Mucosa of stomach (tissue), 1 donor: ENCODE data around the gene NECAB2.

Source experiments
- H3K27me3 ChIP-seq: one replicate; pipeline ENCODE4 v1.7.0; 2013; ENCODE audit warnings: mild to moderate bottlenecking, low read length; ENCODE audit not compliant: control insufficient read depth, insufficient read depth
- H3K36me3 ChIP-seq: one replicate; pipeline ENCODE4 v1.7.0; 2013; ENCODE audit warnings: low read length; ENCODE audit not compliant: control insufficient read depth, insufficient read depth
- H3K4me1 ChIP-seq: one replicate; pipeline ENCODE4 v1.7.0; 2013; ENCODE audit warnings: mild to moderate bottlenecking, low read length; ENCODE audit not compliant: control insufficient read depth, insufficient read depth
- H3K4me3 ChIP-seq: one replicate; pipeline ENCODE4 v1.7.0; 2013; ENCODE audit warnings: low read length
- H3K9ac ChIP-seq: one replicate; pipeline ENCODE4 v1.7.0; 2013; ENCODE audit warnings: mild to moderate bottlenecking, low read length, moderate library complexity
- H3K9me3 ChIP-seq: one replicate; pipeline ENCODE4 v1.7.0; 2013; ENCODE audit warnings: mild to moderate bottlenecking, low read length, moderate library complexity; ENCODE audit not compliant: control insufficient read depth
- donor health status: Pancreatic carcinoma.

NECAB2 gene

GRCh38 chr16:83996481-83997252 lies 28.6 kb downstream of the NECAB2 start:
- Histone ChIP-seq H3K9me3 (no peaks in the 10 kb centered on the region), H3K36me3 (no peaks in the 10 kb centered on the region), H3K4me1 (no peaks in the 10 kb centered on the region), H3K9ac (no peak overlapping the region), H3K4me3 (no peak overlapping the region), H3K27me3 (peaks cover 6% of the 10 kb centered on the region)

DNA sequence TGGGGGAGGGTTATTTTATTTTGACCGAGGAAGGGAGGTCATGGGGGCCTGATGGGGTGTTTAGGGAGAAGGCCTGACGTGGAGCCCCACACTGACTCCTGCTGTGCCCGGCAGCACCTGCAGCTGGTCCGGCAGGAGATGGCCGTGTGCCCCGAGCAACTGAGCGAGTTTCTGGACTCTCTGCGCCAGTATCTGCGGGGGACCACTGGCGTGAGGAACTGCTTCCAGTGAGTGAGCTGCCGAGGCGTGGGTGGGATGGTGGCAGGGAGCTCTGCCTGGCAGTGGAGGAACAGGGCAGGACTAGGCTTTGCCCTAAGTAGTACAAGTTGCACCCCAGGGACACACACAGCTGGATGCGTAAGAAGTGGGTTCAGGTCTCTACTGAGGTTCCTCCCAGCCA lies 30.0 kb downstream of the NECAB2 start:
- Histone ChIP-seq H3K4me3 (no peak overlapping the region), H3K4me1 (no peaks in the 10 kb centered on the region), H3K9ac (no peak overlapping the region), H3K36me3 (no peaks in the 10 kb centered on the region), H3K9me3 (no peaks in the 10 kb centered on the region), H3K27me3 (peaks cover 6% of the 10 kb centered on the region)

GRCh38 chr16:84000989-84001642 lies 33.1 kb downstream of the NECAB2 start:
- Histone ChIP-seq H3K9me3 (no peaks in the 10 kb centered on the region), H3K4me3 (no peak overlapping the region), H3K9ac (no peak overlapping the region), H3K27me3 (peaks cover 3% of the 10 kb centered on the region), H3K36me3 (no peaks in the 10 kb centered on the region), H3K4me1 (no peaks in the 10 kb centered on the region)

DNA sequence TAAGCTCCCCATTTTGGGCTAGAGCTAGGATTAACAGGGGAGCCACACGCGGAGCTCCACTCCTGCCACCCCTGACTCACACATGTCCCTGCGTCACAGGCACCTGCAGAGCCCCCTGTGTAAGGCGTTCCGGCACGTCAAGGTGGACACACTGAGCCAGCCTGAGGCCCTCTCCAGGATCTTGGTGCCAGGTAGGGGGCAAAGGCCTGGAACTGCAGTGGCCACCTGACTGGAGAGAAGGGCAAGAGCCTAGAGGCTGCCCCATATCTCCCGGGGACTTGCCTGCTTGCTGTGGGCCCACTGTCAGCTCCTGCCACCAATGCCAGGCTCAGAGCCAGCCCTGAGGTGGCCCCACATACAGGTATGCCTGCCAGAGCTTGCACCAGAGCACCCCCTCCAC lies 33.7 kb downstream of the NECAB2 start:
- H3K4me1 ChIP-seq: no peaks in the 10 kb centered on the region
- no peaks in the 10 kb centered on the region for H3K9me3 ChIP-seq
- H3K9ac ChIP-seq: no peak overlapping the region
- no peak overlapping the region for H3K4me3 ChIP-seq
- no peaks in the 10 kb centered on the region for H3K36me3 ChIP-seq
- peaks cover 3% of the 10 kb centered on the region for H3K27me3 ChIP-seq

DNA sequence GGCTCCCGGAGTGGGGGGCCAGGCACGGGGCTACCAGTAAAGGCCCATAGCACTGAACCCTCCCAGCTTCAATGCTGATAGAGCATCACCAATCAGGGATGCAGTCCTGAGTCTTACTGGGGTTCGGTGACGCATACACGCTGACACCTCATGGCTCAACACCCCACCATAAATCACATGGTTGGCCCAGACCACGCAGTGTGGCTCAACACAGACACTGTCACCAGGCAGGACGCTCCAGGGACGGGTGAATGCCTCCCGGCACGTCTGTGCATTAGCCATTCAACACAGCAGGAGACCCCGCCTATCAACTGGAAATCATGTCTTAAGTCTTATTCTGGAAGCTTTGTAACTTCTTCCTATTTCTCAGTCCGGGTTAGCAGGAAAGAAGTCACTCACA lies 35.0 kb downstream of the NECAB2 start:
- no peak overlapping the region for H3K4me3 ChIP-seq
- peaks cover 3% of the 10 kb centered on the region for H3K27me3 ChIP-seq
- no peaks in the 10 kb centered on the region for H3K36me3 ChIP-seq
- H3K9me3 ChIP-seq: no peaks in the 10 kb centered on the region
- H3K9ac ChIP-seq: no peak overlapping the region
- no peaks in the 10 kb centered on the region for H3K4me1 ChIP-seq

- Histone ChIP-seq H3K9ac (no peak overlapping the region), H3K4me1 (no peaks in the 10 kb centered on the region), H3K36me3 (no peaks in the 10 kb centered on the region), H3K9me3 (no peaks in the 10 kb centered on the region), H3K4me3 (no peak overlapping the region), H3K27me3 (no peaks in the 10 kb centered on the region)
Measured at GRCh38 chr16:84004442-84004841, 36.4 kb downstream of the NECAB2 start.

DNA sequence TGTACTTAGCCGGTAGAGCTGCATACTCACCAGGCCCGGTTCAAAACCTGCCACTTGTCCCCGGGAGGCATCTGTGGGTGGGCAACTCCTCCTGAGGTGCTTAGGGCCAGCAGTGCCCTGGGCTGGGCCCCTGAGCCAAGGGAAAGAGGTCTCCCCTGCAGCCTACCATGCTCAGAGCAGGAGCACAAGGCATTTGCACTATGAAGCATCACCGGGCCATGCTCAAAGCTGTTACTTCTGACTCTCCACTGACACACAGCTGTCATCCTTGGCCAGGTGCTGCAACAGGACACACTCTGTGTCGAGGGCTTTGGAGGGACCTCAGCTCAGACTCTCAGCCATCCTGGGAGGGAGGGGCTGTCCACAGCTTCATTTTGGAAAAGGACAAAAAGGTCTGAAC lies 37.3 kb downstream of the NECAB2 start:
- no peaks in the 10 kb centered on the region for H3K27me3 ChIP-seq
- no peaks in the 10 kb centered on the region for H3K4me1 ChIP-seq
- H3K4me3 ChIP-seq: no peak overlapping the region
- no peaks in the 10 kb centered on the region for H3K36me3 ChIP-seq
- no peaks in the 10 kb centered on the region for H3K9me3 ChIP-seq
- H3K9ac ChIP-seq: no peak overlapping the region

GRCh38 chr16:84007520-84007919 lies 39.5 kb downstream of the NECAB2 start:
- H3K36me3 ChIP-seq: no peaks in the 10 kb centered on the region
- H3K4me1 ChIP-seq: no peaks in the 10 kb centered on the region
- no peaks in the 10 kb centered on the region for H3K27me3 ChIP-seq
- H3K9ac ChIP-seq: no peak overlapping the region
- no peak overlapping the region for H3K4me3 ChIP-seq
- H3K9me3 ChIP-seq: no peaks in the 10 kb centered on the region

DNA sequence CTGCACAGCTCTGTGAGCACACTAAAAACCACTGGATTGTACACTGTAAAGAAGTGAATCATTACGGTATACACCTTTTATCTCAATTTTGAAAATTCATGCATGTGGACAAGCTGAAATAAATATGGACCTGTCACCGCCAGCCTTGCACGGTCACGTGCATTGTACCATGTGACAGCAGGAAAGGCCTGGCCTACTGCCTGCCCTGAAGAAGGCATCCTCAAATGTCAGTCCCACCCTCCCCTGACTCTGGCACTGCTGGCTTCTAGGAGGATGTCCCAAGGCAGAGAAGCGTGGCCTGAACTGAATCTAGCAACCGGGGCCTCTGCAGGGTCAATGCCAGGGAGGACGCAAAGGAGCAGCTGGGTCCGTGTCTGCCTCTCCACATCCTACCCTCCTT lies 39.9 kb downstream of the NECAB2 start:
- H3K4me3 ChIP-seq: no peak overlapping the region
- H3K27me3 ChIP-seq: no peaks in the 10 kb centered on the region
- no peak overlapping the region for H3K9ac ChIP-seq
- H3K4me1 ChIP-seq: no peaks in the 10 kb centered on the region
- no peaks in the 10 kb centered on the region for H3K36me3 ChIP-seq
- H3K9me3 ChIP-seq: no peaks in the 10 kb centered on the region

DNA sequence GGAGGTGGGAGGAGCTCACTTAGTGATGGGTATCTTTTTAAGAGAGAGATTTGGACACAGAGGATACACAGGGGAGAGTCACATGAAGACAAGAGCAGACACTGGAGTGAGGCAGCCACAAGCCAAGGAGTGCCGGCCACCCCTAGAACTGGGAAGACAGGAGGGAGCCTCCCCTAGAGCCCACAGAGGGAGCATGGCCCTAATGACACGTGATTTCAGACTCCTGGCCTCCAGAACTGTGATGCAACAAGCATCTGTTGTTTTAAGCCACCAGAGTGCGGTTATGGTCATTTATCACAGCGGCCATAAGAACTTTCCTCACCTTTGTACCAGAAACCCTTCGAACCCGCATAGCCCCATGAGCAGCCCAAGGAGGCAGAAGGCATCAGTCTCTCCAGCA lies 41.2 kb downstream of the NECAB2 start:
- H3K9me3 ChIP-seq: no peaks in the 10 kb centered on the region
- no peak overlapping the region for H3K4me3 ChIP-seq
- H3K9ac ChIP-seq: no peak overlapping the region
- H3K4me1 ChIP-seq: no peaks in the 10 kb centered on the region
- H3K36me3 ChIP-seq: no peaks in the 10 kb centered on the region
- no peaks in the 10 kb centered on the region for H3K27me3 ChIP-seq

DNA sequence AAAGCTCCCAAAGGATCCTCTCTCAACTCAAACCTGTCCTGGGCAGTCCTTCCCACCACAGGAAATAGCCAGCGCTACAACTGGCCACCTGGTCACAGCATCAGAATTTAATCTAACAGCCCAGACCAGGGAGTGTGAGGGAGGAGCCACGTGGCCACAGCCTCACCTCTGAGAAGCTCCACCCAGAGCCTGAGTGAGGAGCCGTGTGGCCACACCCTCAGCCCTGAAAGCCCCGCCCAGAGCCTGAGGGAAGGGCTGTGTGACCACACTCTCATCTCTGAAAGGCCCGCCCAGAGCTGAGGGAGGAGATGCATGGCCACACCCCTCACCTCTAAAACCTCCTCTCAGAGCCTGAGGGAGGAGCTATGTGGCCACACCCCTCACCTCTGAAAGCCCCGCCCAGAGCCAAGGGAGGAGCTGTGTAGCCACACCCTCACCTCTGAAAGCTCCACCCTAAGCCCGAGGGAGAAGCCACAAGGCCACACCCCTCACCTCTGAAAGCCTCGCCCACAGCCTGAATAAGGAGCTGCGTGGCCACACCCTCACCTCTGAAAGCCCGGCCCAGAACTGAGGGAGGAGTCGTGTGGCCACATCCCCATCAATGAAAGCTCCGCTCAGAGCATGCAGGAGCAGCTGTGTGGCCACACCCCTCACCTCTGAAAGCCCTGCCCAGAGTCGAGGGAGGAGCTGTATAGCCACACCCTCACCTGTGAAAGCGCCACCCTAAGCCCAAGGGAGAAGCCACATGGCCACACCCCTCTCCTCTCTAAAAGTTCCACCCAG lies 45.9 kb downstream of the NECAB2 start:
- no peak overlapping the region for H3K9ac ChIP-seq
- no peaks in the 10 kb centered on the region for H3K27me3 ChIP-seq
- H3K4me1 ChIP-seq: peaks cover 4% of the 10 kb centered on the region
- no peaks in the 10 kb centered on the region for H3K9me3 ChIP-seq
- no peaks in the 10 kb centered on the region for H3K36me3 ChIP-seq
- no peak overlapping the region for H3K4me3 ChIP-seq
